Esophagus squamous epithelium (tissue), 4 donors: ENCODE results near the gene PXN.

Source experiments
- CTCF ChIP-seq, 6 experiments: fragments of 450-650 bp in 4 of 6; fragments of 200-600 bp in 2 of 6; sonication (generic) in 2 of 6; IDR thresholded peaks; one replicate each; pipeline ENCODE4 v1.5.1; 2016 to 2019; ENCODE audit warnings: antibody characterized with exemption in 6 of 6, mild to moderate bottlenecking in 4 of 6, moderate library complexity in 4 of 6
- POLR2A ChIP-seq, 4 donors: fragments of 450-650 bp; IDR thresholded peaks; one replicate each; pipeline ENCODE4 v1.6.1; 2017; ENCODE audit warnings: antibody characterized with exemption in 4 of 4, mild to moderate bottlenecking in 4 of 4, moderate library complexity in 3 of 4

DNA sequence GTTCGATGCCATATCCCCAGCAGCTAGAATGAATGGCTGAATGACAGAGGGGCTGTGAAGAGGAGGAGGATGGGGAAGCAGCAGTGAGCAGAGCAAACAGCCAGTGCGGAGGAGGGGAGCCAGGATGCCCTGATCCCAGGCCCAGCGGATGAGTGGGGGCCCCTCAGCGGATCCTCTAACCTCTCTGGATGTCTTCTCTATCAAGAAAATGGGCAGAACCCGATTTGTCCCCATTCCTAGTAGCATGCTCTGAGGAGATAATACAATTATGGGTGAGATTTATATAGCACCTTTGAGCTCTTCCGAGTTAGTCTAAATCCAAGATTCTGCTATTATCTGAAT lies 34.6 kb downstream of the PXN start:
- TF ChIP-seq POLR2A (IDR thresholded peaks at IDR 0.05) (no peak), CTCF (IDR thresholded peaks at IDR 0.05) (no peak)
